ENCODE data around the gene ABCD4.

DNA sequence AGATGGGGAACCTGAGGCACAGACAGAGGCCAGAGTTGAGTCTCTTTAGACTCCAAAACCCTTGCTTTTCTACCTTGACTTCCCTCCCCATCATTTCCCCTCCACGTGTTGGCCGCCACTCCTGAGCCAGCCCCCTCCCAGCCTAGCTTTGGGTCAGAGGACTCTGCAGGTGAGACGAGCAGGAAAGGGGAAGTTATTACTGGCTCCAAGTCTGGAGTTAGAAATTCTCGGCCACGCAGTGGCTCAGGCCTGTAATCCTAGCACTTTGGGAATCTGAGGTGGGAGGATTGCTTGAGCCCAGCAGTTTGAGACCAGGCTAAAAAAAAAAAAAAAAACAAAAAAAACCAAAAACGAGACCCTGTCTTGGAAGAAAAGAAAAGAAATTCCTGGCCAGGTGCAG, 54.7 kb downstream of the ABCD4 start:
- no peak for TF ChIP-seq POLR2A (IDR thresholded peaks at IDR 0.05)
- TF ChIP-seq, protein P1, sequence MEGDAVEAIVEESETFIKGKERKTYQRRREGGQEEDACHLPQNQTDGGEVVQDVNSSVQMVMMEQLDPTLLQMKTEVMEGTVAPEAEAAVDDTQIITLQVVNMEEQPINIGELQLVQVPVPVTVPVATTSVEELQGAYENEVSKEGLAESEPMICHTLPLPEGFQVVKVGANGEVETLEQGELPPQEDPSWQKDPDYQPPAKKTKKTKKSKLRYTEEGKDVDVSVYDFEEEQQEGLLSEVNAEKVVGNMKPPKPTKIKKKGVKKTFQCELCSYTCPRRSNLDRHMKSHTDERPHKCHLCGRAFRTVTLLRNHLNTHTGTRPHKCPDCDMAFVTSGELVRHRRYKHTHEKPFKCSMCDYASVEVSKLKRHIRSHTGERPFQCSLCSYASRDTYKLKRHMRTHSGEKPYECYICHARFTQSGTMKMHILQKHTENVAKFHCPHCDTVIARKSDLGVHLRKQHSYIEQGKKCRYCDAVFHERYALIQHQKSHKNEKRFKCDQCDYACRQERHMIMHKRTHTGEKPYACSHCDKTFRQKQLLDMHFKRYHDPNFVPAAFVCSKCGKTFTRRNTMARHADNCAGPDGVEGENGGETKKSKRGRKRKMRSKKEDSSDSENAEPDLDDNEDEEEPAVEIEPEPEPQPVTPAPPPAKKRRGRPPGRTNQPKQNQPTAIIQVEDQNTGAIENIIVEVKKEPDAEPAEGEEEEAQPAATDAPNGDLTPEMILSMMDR (IDR thresholded peaks at IDR 0.05), result no peak

All from body of pancreas (tissue), 4 donors.